GM12878 (cell line): Measurements from ENCODE around the gene MED22.

Source experiments
- BACH1 ChIP-seq: fragments of 450-650 bp; IDR thresholded peaks from 2 replicates; pipeline ENCODE4 v1.6.1; 2017; ENCODE audit warnings: mild to moderate bottlenecking, borderline replicate concordance
- BCLAF1 ChIP-seq: fragments of 450-650 bp; IDR thresholded peaks from 2 replicates; pipeline ENCODE4 v1.6.1; 2017; ENCODE audit warnings: antibody characterized with exemption, mild to moderate bottlenecking, moderate library complexity
- BRCA1 ChIP-seq: IDR thresholded peaks from 2 replicates; pipeline ENCODE4 v1.6.1; 2011; ENCODE audit warnings: low read depth, low read length, improper control_type of control experiment
- CTCF ChIP-seq, 3 experiments: IDR thresholded peaks in 2 of 3; conservative IDR thresholded peaks in 1 of 3; 2 replicates each; pipeline ENCODE4 v1.5.1; 2011; ENCODE audit warnings: low read depth in 3 of 3, low read length in 3 of 3, mild to moderate bottlenecking in 3 of 3, control low read depth in 2 of 3, moderate library complexity in 2 of 3, inconsistent platforms in 1 of 3, mixed read lengths in 1 of 3; ENCODE audit not compliant: control insufficient read depth in 2 of 3, insufficient read depth in 1 of 3; ENCODE audit errors: extremely low read depth in 1 of 3
- EP300 ChIP-seq, 2 experiments: fragments of 150-350 bp in 1 of 2; IDR thresholded peaks; 2 replicates each; pipeline ENCODE4 v1.6.1; 2011 to 2012; ENCODE audit warnings: low read depth in 2 of 2, low read length in 2 of 2, borderline replicate concordance in 1 of 2, improper control_type of control experiment in 1 of 2, inconsistent platforms in 1 of 2; ENCODE audit not compliant: control insufficient read depth in 1 of 2
- NFIC ChIP-seq: IDR thresholded peaks from 2 replicates; pipeline ENCODE4 v1.6.1; 2012; ENCODE audit warnings: low read depth, mild to moderate bottlenecking, inconsistent platforms, low read length, moderate library complexity
- NR2C2 ChIP-seq: IDR thresholded peaks from 2 replicates; pipeline ENCODE4 v1.6.1; 2011; ENCODE audit warnings: borderline replicate concordance, low read depth; ENCODE audit not compliant: control insufficient read depth, insufficient read length
- POLR2A ChIP-seq: IDR thresholded peaks from 2 replicates; pipeline ENCODE4 v1.6.1; 2011; ENCODE audit warnings: low read depth, mild to moderate bottlenecking, low read length
- RELA ChIP-seq: fragments of 450-650 bp; IDR thresholded peaks from 2 replicates; pipeline ENCODE4 v1.8.0; 2014; ENCODE audit warnings: borderline replicate concordance; ENCODE audit not compliant: partially characterized antibody
- REST ChIP-seq: IDR thresholded peaks from 2 replicates; pipeline ENCODE4 v1.6.1; 2012; ENCODE audit warnings: mild to moderate bottlenecking, low read depth, low read length
- SIN3A ChIP-seq: IDR thresholded peaks from 2 replicates; pipeline ENCODE4 v1.6.1; 2012; ENCODE audit warnings: low read depth, low read length, improper control_type of control experiment
- TAF1 ChIP-seq: IDR thresholded peaks from 2 replicates; pipeline ENCODE4 v1.6.1; 2011; ENCODE audit warnings: mild to moderate bottlenecking, low read depth, low read length, borderline replicate concordance
- TCF12 ChIP-seq: IDR thresholded peaks from 2 replicates; pipeline ENCODE4 v1.6.1; 2011; ENCODE audit warnings: low read depth, mild to moderate bottlenecking, low read length
- USF2 ChIP-seq: IDR thresholded peaks from 2 replicates; pipeline ENCODE4 v1.6.1; 2011; ENCODE audit warnings: low read depth, low read length, improper control_type of control experiment, borderline replicate concordance

GRCh38 chr9:133346021-133346785, 1.7 kb downstream of the MED22 start:
- TF ChIP-seq CTCF (IDR thresholded peaks at IDR 0.05 in 2 of 3, conservative IDR thresholded peaks at IDR 0.05 in 1 of 3; ENCODE audit: control insufficient read depth in 2 of 3, extremely low read depth in 1 of 3, insufficient read depth in 1 of 3, low read depth in 3 of 3, low read length in 3 of 3), result no peak
- no peak for TF ChIP-seq BACH1
- TF ChIP-seq USF2, result no peak
- no peak for TF ChIP-seq EP300 (IDR thresholded peaks at IDR 0.05; ENCODE audit: borderline replicate concordance in 1 of 2, control insufficient read depth in 1 of 2, low read depth in 2 of 2, low read length in 2 of 2)
- TF ChIP-seq BRCA1, result no peak
- no peak for TF ChIP-seq NR2C2
- TF ChIP-seq RELA, result no peak
- no peak for TF ChIP-seq TCF12
- TF ChIP-seq SIN3A, result no peak
- no peak for TF ChIP-seq REST
- no peak for TF ChIP-seq POLR2A
- no peak for TF ChIP-seq BCLAF1
- no peak for TF ChIP-seq NFIC
- no peak for TF ChIP-seq TAF1
